K562 (cell line): Measurements from ENCODE around the gene ANAPC5.

Source experiments
- CTCF ChIP-seq, 3 experiments: IDR thresholded peaks in 2 of 3; conservative IDR thresholded peaks in 1 of 3; 2 replicates each; pipeline ENCODE4 v1.5.1; 2011 to 2012; ENCODE audit warnings: low read length in 3 of 3, mild to moderate bottlenecking in 3 of 3, control low read depth in 2 of 3, improper control_type of control experiment in 1 of 3, inconsistent platforms in 1 of 3, low read depth in 1 of 3, mixed read lengths in 1 of 3, moderate library complexity in 1 of 3; ENCODE audit not compliant: insufficient read depth in 2 of 3
- GATA2 ChIP-seq: sonication (generic); formaldehyde crosslinking; IDR thresholded peaks from 2 replicates; pipeline ENCODE4 v1.4.0; 2020; ENCODE audit warnings: mild to moderate bottlenecking, missing genetic modification reagents
- KDM2B ChIP-seq: fragments of 250-450 bp; sonication (Bioruptor Pico); IDR thresholded peaks from 2 replicates; pipeline ENCODE4 v1.8.0; 2021; ENCODE audit warnings: mild to moderate bottlenecking, moderate library complexity
- MCM5 ChIP-seq: fragments of 450-650 bp; IDR thresholded peaks from 2 replicates; pipeline ENCODE4 v1.6.1; 2016; ENCODE audit warnings: low read depth
- MTF1 ChIP-seq: fragments of 250-450 bp; sonication (Bioruptor Pico); IDR thresholded peaks from 2 replicates; pipeline ENCODE4 v1.9.0; 2021; ENCODE audit warnings: moderate library complexity, mild to moderate bottlenecking, inconsistent platforms, borderline replicate concordance
- NFIC ChIP-seq: fragments of 450-650 bp; IDR thresholded peaks from 2 replicates; pipeline ENCODE4 v1.6.1; 2017; ENCODE audit warnings: mild to moderate bottlenecking, inconsistent platforms
- OTX1 ChIP-seq: fragments of 450-650 bp; formaldehyde crosslinking; IDR thresholded peaks from 2 replicates; pipeline ENCODE4 v1.4.0; 2022; ENCODE audit warnings: mild to moderate bottlenecking
- YY1 ChIP-seq, 3 experiments: IDR thresholded peaks; 2 replicates each; pipeline ENCODE4 v1.6.1; 2011; ENCODE audit warnings: low read length in 2 of 3, mild to moderate bottlenecking in 2 of 3, moderate library complexity in 2 of 3, borderline replicate concordance in 1 of 3, control low read depth in 1 of 3, low read depth in 1 of 3; ENCODE audit not compliant: insufficient read depth in 3 of 3, insufficient replicate concordance in 2 of 3, control insufficient read depth in 1 of 3, insufficient read length in 1 of 3; ENCODE audit errors: extremely low read depth in 1 of 3
- ZHX1 ChIP-seq: fragments of 150-350 bp; conservative IDR thresholded peaks from 2 replicates; pipeline ENCODE4 v1.6.1; 2014; ENCODE audit warnings: low read length
- ZNF146 ChIP-seq: IDR thresholded peaks from one replicate; pipeline ENCODE4 v1.6.1; 2018; ENCODE audit warnings: missing compliant biosample characterization; ENCODE audit not compliant: unreplicated experiment
- ZNF41 ChIP-seq: fragments of 250-450 bp; sonication (Bioruptor Pico); conservative IDR thresholded peaks from 2 replicates; pipeline ENCODE4 v1.4.0; 2020; ENCODE audit warnings: mild to moderate bottlenecking
- ZSCAN29 ChIP-seq: fragments of 450-650 bp; IDR thresholded peaks from 2 replicates; pipeline ENCODE4 v1.6.1; 2017
- TF ChIP-seq, protein P1 (sequence below): fragments of 200-800 bp; sonication (Bioruptor generic); IDR thresholded peaks from 2 replicates; pipeline ENCODE4 v1.6.1; 2016; ENCODE audit warnings: missing genetic modification characterization, missing compliant biosample characterization

- TF ChIP-seq NFIC (no peak), YY1 (IDR thresholded peaks at IDR 0.05; ENCODE audit: borderline replicate concordance in 1 of 3, control insufficient read depth in 1 of 3, extremely low read depth in 1 of 3, insufficient read depth in 3 of 3, insufficient read length in 1 of 3, insufficient replicate concordance in 2 of 3, low read depth in 1 of 3, low read length in 2 of 3) (no peak), GATA2 (CRISPR knock-in tag) (no peak), OTX1 (CRISPR knock-in tag) (no peak), MCM5 (no peak), MTF1 (CRISPR knock-in tag) (no peak), ZHX1 (no peak), ZSCAN29 (no peak), ZNF146 (CRISPR knock-in tag) (no peak), CTCF (IDR thresholded peaks at IDR 0.05 in 2 of 3, conservative IDR thresholded peaks at IDR 0.05 in 1 of 3; ENCODE audit: insufficient read depth in 2 of 3, low read depth in 1 of 3, low read length in 3 of 3) (no peak), ZNF41 (no peak), KDM2B (CRISPR knock-in tag) (no peak)
- TF ChIP-seq, protein P1, sequence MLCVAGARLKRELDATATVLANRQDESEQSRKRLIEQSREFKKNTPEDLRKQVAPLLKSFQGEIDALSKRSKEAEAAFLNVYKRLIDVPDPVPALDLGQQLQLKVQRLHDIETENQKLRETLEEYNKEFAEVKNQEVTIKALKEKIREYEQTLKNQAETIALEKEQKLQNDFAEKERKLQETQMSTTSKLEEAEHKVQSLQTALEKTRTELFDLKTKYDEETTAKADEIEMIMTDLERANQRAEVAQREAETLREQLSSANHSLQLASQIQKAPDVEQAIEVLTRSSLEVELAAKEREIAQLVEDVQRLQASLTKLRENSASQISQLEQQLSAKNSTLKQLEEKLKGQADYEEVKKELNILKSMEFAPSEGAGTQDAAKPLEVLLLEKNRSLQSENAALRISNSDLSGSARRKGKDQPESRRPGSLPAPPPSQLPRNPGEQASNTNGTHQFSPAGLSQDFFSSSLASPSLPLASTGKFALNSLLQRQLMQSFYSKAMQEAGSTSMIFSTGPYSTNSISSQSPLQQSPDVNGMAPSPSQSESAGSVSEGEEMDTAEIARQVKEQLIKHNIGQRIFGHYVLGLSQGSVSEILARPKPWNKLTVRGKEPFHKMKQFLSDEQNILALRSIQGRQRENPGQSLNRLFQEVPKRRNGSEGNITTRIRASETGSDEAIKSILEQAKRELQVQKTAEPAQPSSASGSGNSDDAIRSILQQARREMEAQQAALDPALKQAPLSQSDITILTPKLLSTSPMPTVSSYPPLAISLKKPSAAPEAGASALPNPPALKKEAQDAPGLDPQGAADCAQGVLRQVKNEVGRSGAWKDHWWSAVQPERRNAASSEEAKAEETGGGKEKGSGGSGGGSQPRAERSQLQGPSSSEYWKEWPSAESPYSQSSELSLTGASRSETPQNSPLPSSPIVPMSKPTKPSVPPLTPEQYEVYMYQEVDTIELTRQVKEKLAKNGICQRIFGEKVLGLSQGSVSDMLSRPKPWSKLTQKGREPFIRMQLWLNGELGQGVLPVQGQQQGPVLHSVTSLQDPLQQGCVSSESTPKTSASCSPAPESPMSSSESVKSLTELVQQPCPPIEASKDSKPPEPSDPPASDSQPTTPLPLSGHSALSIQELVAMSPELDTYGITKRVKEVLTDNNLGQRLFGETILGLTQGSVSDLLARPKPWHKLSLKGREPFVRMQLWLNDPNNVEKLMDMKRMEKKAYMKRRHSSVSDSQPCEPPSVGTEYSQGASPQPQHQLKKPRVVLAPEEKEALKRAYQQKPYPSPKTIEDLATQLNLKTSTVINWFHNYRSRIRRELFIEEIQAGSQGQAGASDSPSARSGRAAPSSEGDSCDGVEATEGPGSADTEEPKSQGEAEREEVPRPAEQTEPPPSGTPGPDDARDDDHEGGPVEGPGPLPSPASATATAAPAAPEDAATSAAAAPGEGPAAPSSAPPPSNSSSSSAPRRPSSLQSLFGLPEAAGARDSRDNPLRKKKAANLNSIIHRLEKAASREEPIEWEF = no peak
Measured at GRCh38 chr12:121273364-121273896, 78.8 kb downstream of the ANAPC5 start.
